NCI-H748 (cell line): ENCODE results near the gene SLC22A7.

Experiments used
- DNase-seq: peaks from one replicate; lab custom pipeline; 2025; ENCODE audit not compliant: unreplicated experiment; lab: John Stamatoyannopoulos, UW

Gene SLC22A7, protein sequence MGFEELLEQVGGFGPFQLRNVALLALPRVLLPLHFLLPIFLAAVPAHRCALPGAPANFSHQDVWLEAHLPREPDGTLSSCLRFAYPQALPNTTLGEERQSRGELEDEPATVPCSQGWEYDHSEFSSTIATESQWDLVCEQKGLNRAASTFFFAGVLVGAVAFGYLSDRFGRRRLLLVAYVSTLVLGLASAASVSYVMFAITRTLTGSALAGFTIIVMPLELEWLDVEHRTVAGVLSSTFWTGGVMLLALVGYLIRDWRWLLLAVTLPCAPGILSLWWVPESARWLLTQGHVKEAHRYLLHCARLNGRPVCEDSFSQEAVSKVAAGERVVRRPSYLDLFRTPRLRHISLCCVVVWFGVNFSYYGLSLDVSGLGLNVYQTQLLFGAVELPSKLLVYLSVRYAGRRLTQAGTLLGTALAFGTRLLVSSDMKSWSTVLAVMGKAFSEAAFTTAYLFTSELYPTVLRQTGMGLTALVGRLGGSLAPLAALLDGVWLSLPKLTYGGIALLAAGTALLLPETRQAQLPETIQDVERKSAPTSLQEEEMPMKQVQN

DNA sequence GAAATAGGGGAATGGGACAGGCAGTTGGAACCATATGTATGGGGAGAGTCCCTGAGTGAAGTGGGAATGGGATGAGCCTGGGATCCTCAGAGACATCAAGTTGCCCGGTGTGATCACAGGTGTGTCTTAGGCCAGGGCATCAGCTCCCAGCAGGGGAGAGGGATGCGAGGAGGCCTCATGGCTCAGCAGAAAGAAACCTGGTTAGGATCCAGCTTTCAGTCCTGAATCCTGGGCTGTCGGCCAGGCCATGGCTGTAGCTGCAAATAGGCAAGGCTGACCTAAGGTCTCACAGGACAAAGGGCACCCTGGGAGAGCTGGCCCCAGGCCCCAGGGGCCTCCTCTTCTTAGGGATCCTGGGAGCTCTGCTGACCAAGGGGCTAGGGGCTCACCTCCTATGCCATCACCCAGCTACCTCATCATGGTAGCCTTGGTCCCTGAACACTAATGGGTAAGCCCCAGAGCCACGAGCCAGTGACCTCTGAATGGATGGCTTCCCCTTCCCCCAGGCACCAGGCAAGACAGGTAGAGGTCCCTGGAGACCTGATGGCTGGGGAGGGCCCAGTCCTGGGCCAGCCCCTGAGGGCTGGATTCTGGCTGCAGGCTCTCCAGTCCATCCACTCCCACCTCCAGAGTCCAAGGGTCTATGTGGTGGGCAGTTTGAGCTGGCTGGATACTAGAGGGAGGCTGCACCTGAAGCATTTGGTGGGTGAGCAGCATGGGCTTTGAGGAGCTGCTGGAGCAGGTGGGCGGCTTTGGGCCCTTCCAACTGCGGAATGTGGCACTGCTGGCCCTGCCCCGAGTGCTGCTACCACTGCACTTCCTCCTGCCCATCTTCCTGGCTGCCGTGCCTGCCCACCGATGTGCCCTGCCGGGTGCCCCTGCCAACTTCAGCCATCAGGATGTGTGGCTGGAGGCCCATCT, at the start of gene SLC22A7:
Gene SLC22A7 (plus strand): TSS at position 617 of the 921 bp plus-strand sequence. CDS start 99 bp downstream, at position 716.
- DNase-seq = no peak

DNA sequence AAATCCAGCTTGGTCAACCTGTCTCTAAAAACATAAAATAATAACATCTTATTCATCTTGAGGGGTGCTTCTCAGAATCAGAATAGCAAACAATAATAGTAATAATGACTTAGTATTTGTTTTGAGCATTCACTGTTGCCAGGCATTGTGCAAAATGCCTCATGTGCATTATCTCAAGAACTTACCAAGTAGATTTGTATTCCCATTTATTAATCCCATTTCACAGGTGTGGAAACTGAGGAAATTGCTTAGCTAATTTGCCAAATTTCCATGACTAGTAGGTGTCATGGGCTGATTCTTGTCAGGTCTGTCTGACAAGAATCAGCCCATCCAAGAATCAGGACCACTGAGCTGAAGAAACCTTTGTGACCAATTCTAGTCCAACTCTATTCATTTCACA, 49.3 kb upstream of the SLC22A7 start:
- no peak for DNase-seq

DNA sequence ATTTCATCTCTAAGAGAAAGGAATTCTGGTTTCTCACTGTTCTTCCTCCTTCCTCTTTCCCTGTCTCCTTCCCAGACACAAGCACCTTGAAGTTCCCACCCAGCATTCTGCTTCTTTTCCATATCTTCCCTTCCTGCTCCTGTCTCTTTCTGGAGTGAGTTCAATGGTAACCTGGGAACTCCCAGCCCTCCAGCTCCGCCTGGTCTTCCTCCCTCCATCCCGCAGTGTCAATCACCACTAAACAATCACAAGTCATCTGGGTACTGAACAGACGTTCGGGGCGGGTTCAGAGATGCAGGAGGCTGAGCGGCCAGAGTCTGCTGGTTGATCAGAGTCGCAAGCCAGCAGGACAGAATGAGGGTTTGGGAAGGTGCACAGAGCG, 47.1 kb upstream of the SLC22A7 start:
- DNase-seq = no peak

DNA sequence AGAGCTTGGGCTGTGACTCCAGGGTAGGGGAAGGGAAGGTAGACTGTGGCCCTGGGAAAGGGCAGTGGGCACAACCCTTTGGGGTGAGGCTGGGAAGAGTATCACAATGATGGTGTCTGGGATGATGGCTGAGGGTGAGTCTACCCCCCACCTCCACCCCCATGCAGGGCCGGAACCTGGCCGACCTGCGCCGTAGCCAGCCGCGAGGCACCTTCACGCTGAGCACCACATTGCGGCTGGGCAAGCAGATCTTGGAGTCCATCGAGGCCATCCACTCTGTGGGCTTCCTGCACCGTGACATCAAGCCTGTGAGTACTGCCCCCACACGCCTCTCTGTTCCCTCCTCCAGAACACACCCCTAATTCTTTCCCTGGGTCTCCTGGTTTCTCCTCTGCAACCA, 44.7 kb upstream of the SLC22A7 start:
- DNase-seq = no peak

DNA sequence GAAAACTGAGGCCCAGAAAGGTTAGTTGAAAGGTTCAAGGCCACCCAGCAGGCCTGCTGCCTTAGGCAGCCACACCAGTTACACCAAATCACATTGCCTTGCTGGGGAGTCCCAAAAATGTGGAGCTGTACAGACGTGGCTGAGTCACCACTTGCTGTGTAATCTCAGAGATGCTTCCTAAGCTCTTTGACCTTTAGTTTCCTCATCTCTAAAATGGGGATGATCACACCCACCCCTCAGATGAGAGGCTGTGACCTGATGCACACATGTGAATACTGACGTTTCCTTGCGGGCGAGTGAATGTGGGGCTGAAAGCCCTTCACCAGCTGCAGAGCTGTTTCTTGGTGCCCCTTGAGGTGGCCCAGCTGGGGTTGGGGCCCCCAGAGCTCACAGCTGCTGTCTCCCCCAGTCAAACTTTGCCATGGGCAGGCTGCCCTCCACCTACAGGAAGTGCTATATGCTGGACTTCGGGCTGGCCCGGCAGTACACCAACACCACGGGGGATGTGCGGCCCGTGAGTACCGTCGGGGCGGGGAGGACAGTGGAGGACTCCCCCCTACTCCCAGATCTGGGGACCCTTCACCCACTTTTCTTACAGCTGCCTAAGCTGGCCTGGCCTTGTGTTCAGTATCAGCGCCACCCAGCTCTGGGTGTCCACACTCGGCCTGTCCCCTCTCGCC, 43.8 kb upstream of the SLC22A7 start:
- DNase-seq = no peak

DNA sequence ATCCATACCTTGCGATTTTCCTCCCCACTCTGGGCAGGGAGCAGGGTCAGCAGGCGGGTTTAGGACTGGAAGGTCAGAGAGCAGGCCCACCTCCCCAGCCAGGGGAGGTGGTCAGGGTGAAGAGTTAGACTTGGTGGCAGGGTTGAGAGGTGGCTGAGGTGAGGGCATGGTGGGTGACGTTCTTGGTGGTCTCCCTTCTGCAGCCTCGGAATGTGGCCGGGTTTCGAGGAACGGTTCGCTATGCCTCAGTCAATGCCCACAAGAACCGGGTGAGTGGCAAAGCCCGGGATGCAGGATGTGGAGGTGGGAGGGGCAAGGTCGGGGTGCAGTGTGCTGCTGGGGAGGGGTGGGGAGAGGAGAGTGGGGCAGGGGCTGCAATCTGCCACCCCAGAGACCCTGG, 43.2 kb upstream of the SLC22A7 start:
- no peak for DNase-seq

DNA sequence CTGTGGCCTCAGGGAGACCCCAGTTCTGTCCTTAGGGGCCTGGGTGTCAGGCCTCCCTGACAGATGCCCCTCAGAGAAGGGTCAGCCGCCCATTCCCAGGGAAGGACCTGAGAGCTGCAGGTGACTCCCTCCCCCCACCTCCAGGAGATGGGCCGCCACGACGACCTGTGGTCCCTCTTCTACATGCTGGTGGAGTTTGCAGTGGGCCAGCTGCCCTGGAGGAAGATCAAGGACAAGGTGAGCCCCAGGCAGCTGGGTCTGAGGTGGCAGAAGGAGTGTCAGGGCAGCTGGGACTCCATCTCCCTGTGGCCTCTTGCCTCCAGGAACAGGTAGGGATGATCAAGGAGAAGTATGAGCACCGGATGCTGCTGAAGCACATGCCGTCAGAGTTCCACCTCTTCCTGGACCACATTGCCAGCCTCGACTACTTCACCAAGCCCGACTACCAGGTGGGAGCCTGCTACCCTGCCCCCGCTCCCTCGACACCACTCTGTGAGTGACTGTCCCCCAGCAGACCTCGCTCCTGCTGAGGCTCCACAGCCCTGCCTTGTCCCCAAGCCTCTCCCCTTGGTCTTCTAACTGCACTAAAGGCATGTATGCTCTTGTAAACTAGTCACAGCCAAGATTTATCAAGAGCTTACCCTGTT, 42.5 kb upstream of the SLC22A7 start:
- no peak for DNase-seq

DNA sequence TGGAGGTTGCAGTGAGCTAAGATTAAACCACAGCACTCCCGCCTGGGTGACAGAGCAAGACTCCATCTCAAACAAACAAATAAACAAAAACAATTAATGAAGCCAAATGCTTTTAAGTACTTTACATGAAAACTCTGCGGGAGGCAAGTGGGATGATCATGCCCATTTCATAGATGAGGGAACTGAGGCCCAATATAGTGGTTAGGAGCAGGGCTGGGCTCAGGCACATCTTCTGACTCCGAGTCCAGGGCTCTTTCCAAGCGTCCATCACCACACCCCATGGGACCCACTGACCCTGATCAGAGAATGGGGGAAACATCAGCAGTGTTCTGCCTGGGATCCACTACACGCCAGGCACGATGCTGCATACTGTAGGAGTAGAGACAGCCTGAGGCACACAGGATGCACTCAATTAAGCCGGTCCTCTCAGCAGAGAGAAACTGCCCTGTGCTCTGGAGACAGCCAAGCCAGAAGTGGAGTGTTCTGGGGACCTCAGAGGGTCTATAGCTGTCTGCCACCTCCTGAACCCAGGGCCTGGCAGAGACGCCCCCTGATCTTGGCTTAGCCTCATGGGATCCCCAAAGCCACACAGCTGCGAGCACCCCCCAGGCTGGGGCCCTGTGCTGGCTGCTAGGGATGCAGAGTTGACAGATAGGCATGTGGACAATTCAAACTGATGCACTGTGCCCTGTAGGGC, 41.2 kb upstream of the SLC22A7 start:
- DNase-seq = no peak

DNA sequence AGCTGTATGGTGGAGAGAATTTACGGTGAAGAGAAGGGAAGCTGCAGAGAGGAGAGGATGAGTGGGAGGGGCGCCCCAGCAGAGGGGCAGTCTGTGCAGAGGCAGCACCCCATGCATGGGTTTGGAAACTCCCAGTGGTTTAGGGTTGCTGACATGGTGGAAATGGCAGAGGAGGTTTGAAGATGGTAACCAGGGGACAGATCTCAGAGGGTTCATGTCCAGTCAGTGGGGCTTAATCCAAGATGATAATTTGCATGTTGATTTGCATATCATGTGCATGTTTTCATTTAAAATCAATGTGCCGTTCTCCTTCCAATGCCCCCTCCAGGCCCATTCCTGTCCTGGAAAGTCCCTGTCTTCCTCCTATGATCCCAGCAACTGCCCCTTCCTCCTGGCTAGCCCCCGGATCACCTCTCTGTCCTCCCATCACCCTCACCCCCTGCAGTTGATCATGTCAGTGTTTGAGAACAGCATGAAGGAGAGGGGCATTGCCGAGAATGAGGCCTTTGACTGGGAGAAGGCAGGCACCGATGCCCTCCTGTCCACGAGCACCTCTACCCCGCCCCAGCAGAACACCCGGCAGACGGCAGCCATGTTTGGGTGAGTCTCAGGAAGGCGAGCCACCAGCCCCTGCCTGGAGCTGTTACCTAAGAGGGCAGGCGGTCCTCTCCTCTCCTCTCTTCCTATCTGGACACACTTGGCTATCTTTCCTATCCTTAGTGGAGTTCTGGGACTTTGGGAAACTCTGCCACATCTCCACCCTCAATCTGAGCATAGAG, 40.5 kb upstream of the SLC22A7 start:
- DNase-seq = no peak

DNA sequence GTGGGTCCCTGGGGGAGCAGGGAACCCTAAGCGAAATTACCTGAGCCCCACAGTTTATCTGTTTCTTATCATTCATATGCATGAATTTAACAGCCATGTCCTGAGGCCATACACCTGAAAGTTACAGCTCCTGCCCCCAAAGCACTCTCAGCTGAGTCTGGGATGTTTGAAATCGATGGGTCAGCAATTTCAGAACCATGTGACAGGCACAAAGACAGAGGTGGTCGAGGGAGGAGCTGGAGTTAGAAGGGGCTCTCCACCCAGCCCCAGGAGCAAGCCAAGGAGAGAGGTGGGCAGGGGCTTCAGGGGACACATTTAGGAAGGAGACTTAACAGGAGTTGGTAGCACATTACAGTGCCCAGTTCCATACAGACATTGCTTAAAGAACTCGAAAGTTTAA, 39.9 kb upstream of the SLC22A7 start:
- no peak for DNase-seq

DNA sequence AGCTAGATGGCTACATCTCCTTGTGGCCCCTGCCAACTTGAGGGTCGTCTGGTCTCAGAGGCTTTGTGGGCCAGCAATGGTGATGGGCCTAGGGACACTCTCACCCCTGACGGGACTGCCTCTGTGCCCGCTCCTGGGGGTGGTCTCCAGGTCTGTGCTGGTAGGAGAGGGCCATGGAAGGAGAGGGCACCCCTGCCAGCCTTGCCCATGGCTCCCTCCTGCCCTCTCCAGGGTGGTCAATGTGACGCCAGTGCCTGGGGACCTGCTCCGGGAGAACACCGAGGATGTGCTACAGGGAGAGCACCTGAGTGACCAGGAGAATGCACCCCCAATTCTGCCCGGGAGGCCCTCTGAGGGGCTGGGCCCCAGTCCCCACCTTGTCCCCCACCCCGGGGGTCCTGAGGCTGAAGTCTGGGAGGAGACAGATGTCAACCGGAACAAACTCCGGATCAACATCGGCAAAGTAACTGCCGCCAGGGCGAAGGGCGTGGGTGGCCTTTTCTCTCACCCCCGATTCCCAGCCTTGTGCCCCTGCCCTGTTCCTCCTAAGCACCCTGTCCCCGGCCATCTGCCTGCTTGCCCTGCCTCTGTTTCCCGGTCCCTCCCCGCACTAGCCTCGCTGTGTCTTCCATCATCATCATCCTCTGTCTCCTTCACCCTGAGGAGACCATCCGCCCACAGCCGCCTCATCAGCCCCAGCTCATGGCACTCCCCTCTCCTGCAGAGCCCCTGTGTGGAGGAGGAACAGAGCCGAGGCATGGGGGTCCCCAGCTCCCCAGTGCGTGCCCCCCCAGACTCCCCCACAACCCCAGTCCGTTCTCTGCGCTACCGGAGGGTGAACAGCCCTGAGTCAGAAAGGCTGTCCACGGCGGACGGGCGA, 39.0 kb upstream of the SLC22A7 start:
- DNase-seq = no peak

DNA sequence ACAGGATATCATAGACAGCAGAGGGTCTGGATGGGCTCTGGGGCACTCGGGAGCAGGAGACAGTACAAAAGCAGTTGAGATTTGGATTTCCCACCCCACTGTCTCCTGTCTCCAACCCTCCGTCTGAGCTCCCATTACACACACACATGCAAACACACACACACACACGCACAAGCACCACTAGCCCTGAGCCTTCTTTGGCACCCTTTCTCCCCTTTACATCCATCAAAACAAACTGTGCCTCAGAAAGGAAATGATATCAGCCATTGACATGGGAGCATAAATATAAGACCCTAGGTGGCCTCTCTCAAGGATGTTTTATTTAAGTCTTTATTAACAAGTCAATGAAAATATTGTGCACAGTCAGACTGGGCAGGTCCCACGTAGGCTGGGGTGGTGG, 37.3 kb upstream of the SLC22A7 start:
- DNase-seq = no peak

DNA sequence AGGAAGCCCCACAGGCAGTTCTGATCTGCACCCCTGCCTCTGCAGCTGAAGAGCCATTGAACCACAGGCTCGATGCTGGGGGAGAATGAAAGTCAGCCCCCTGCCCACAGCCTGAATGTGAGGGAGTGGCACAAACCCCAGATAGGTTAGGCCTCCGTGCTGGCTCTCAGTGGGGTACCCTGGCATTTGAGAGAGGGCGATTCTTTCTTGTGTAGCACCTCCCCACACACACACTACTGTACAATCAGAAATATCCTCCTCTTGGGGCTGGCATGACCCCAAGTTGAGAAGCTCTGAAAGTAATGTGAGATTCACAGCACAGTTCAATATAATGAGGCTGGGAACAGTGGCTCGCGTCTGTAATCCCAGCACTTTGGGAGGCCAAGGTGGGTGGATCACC, 36.9 kb upstream of the SLC22A7 start:
- DNase-seq = no peak

DNA sequence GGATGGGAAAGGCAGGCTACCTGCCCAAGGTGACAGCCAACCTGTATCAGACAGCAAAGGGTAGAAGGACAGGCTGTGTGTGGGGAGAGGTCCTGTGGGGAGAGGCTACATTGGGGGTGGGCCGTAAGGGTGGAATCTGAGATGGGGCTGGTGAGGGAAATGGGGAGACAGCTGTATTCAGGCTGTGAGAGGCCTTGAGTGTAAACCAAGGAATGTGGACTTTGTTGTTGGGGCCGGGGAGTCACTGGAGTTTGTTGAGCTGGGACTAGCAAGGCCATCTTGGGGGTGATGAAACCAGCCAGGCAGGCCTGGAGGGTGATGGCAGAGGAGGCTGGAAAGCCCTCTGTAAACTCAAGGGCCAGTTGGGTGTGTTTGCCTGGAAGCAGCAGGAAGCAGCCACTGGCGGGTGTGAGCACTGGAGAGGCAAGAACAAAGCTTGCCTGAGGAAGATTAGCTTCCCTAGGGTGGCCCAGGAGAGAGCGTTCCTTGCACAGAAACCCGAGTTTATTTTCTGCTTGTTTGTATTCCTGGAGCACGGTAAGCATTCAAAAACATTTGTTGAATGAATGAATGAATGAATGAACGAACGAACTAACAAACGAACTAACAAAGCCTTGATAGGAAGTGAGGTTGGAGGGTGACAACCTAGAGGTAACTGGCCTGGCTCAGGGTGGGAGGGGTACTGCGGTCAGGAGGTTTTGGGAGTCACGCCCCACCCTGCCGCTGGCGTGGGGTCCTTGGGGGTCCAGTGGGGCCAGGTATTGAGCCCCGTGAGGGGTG, 35.9 kb upstream of the SLC22A7 start:
- DNase-seq = no peak

DNA sequence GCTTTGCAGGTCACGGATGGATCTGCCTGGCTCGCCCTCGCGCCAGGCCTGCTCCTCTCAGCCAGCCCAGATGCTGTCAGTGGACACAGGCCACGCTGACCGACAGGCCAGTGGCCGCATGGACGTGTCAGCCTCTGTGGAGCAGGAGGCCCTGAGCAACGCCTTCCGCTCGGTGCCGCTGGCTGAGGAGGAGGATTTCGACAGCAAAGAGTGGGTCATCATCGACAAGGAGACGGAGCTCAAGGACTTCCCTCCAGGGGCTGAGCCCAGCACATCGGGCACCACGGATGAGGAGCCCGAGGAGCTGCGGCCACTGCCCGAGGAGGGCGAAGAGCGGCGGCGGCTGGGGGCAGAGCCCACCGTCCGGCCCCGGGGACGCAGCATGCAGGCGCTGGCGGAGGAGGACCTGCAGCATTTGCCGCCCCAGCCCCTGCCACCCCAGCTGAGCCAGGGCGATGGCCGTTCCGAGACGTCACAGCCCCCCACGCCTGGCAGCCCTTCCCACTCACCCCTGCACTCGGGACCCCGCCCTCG, 35.2 kb upstream of the SLC22A7 start:
- DNase-seq = no peak

DNA sequence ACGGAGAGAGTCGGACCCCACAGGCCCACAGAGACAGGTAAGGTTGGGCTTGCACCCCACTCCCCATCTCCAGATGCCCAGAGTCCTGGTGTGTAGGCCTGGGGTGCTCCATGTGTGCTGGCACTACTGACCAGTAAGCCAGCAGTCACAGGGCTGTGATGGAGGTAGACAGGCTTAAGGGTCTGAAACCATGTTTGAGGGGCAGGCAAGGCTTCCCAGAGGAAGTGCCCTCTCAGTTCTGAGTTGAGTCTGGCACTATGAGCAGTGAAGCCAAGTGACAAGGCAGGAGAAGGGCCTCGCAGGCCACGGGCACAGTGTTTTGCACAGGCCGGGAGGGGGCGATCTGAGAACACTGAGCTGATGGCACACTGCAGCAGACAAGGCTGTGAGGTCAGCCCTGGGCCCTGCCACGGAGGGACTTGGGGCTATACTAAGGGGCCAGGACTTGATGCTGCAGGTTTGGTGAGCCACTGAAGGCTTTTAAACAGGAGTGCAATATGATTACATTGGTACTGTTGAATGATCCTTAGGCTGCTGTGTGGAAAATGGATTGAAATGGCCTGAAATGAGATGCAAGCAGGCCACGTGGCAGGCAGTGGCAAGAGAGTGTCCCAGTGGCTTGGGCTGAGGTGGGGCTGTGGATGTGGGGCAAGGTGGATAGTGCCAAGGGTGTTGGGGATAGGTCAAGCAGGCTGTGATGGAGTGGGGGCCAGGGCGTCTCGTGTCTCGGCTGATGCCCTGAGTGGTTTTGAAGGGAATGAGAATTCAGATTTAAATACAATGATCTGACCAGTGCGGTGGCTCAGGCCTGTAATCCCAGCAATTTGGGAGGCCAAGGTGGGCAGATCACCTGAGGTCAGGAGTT, 34.5 kb upstream of the SLC22A7 start:
- DNase-seq = no peak
